HG03565 (cell line): ENCODE data around the gene BAG1.

Experiments used
- ATAC-seq: cut with Tn5 transposase; IDR thresholded peaks from one replicate; pipeline ENCODE4 v1.9.1; 2021; ENCODE audit warnings: mild to moderate bottlenecking, moderate library complexity; ENCODE audit not compliant: unreplicated experiment

Gene BAG1

DNA sequence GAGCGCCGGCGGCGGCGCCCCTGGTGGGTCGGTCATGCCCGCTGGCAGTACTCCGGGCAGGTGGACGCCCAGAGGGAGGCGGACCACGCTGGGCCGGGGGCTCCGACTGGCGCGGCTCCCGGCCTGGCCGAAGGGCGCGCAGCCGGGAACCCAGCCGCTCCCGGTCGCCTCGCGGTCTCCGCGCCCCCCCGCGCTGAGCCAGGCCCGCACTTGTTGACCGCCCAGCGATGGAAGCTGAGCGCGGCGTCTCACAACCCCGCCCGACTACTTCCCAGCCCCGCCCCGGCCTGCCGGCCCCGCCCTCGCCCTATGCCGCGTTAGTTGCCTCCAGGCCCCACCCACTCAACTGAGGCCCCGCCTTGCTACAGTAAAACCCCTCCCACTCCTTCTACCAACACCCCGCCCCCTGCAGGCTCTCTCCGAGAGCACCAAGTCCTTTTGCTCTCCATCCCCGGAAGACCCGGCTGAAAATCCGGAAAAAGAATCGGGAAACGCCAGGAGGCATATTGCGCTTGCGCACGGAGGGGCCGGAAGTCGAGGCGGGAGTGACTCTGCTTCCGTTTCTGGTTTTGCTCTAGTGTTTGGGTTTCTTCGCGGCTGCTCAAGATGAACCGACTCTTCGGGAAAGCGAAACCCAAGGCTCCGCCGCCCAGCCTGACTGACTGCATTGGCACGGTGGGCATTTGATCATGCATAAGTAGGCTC is at the start of gene BAG1, which contains the start of gene CHMP5:
Gene BAG1, minus strand, starts transcription at position 236 of the 705 bp plus-strand sequence.
Gene CHMP5, plus strand, starts transcription at position 577 of the 705 bp plus-strand sequence. Its CDS starts 30 bp downstream, at position 607.
- peak; percentile 78 for ATAC-seq

DNA sequence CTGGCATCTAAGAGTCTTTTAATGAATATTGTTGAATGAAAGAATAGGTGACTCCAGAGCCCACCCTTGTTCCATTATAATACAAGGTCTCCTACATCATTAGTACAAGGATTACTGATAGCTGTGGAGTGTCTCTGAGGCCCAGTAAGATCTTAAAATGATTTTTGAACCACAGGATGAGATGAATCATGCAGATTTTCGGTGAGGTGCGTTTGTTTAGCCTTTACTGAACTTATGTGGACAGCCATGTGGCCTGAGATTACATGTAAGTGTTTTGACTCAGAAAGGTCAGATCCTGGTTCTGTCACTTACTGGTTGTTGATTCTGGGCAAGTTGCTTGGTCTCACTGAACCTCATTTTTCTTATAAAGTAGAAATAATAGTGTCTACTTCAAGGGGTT is 47.4 kb upstream of the BAG1 start:
- ATAC-seq = no peak

DNA sequence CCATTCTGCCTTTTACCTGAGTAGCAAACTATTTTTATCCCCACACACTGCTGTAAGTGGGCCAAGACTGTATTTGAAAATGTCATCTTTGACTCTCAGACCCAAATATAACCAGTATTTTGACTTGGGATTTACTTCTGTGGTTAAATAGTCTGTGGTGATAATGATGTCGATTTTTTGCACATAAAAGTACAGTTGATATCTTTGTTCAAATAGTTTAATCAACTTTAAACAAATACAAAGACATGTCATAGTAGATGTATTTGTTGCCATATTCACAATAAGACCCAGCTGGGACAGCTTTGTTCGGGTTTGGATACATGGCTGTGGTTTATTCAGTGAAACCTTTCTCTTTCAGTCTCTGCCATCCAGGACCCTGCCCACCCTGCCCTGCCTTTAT is 46.2 kb upstream of the BAG1 start:
- no peak for ATAC-seq

DNA sequence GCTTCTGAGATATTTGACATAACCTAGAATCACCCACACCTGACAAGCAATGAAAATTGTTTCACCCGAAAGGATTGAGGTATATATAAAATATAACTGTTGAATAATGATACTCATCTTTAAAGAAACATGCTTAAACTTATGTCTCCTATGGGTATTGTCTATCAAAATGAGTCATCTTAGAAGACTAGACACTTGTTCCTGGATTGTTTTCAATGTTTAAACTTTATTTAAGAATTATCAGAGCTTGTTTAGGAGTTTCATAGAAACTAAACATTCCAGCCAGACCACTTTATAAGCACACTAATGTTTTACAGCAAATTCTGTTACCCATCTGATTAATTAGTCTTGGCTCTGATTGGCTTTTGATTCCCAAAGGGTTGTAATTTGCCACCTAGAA is 45.4 kb upstream of the BAG1 start:
- ATAC-seq = no peak

DNA sequence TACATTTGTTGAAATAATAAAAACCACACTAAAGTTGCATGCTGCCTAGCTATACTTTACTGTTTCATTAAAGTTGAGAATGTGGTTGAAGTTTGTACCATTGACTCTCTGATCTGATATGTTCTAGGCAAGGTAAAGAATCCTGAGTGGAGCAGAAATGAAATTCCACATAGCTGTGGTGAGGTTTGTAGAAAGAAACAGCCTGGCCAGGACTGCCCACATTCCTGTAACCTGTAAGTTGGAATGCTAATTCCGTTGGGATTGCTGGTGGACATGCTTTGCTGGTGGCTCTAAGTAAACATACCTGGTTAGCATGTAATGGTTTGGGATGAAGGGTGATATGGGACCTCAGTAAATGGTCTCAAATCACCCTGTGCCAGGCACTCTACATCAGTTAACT is 42.6 kb upstream of the BAG1 start:
- no peak for ATAC-seq

DNA sequence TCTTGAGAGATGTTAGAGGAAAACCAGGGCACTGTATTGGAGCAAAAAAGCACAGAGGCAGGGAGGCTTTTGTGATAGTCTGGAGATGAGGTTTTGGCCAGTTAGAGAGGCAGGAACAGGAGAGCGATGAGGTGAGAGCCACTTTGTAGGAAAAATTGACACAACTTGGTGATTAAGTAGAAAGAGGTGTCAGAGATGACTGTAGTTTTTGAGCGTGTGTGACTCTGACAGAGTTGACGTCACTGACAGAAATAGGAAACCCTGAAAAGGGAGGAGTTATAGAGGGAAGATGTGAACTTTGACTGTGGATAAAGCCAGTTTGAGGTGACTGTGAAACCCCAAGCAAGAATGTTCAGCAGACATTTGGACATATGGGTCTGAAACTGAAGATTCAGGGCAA is 41.5 kb upstream of the BAG1 start:
- no peak for ATAC-seq

DNA sequence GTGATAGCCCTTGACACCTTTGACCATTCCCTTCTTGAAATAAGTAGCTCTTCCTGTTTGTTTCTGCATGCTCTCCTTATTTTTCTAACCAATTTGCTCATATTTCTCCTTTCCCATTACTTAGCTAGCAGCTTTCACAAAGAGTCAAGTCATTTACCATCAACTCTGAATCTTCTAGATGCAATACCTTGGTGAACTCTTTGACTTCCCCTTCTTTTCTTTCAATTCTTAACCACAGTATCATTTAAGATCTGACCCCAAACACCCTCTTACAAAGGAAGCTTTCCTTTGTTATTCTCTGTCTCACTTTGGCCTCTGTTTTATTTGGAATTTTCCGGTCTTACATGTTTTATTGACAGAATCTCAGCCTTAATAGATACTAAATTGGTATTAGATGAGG is 39.9 kb upstream of the BAG1 start:
- ATAC-seq = no peak

DNA sequence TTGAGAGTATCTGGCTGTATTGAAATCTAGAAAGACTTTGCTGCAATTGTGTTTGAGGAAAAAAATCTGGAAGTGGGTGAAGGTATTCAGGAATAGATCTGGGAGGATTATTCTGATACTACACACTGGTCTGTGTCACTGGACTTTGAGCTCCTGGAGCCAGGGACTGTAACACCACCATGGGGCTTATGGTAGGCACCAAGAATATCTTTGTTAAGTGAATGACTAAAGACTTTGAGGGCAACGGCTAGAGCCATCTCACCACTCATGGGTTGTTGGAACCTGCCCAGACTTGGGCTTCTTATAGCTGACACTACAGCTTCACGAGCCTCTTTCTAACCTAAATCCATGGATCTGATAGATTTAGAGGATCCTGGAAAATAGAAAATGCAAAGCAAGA is 36.0 kb upstream of the BAG1 start:
- no peak for ATAC-seq

DNA sequence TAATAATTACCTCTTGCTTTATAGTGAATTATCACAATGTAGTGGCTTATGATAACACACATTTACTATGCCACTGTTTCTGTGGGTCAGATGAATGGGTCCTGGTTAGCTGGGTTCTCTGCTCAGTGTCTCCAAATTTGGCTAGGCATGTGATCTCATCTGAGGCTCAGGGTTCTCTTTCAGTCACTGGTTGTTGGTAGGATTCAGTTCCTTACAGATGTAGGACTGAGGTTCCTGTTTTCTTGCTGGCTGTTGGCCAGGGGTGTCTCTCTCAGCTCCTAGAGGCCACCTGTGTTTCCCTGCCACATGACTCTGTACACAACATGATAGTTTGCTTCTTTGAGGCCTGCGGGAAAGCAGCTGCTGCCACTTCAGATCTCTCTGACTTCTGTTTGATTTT is 32.9 kb upstream of the BAG1 start:
- peak; percentile 92 for ATAC-seq

DNA sequence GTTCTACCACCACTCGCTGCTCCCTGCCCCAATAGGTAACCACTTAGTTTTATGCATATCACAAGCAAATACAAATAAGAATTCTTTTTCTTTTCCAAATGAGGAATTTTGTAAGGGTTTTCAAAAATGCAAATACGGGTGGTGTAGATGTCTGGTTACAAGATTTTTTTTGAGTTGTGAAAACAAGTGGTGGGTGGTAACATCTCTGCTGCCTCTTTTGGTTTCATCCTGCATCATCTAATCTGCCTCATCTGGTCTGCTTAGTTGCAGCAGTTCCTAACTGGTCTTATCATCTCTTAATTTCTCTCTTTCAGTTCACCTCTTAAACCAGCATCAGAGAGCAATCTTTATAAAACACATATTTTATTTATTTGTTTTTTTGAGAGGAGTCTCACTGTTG is 31.1 kb upstream of the BAG1 start:
- peak; percentile 29 for ATAC-seq

DNA sequence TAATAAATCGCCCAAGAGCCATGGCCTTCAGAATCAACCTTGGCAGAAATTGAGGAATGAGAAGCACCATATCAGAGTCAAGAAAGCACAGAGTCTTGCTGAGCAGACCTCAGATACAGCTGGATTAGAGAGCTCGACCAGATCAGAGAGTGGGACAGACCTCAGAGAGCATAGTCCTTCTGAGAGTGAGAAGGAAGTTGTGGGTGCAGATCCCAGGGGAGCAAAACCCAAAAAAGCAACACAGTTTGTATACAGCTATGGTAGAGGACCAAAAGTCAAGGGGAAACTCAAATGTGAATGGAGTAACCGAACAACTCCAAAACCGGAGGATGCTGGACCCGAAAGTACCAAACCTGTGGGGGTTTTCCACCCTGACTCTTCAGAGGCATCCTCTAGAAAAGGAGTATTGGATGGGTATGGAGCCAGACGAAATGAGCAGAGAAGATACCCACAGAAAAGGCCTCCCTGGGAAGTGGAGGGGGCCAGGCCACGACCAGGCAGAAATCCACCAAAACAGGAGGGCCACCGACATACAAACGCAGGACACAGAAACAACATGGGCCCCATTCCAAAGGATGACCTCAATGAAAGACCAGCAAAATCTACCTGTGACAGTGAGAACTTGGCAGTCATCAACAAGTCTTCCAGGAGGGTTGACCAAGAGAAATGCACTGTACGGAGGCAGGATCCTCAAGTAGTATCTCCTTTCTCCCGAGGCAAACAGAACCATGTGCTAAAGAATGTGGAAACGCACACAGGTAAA is 30.3 kb upstream of the BAG1 start:
- ATAC-seq = no peak

DNA sequence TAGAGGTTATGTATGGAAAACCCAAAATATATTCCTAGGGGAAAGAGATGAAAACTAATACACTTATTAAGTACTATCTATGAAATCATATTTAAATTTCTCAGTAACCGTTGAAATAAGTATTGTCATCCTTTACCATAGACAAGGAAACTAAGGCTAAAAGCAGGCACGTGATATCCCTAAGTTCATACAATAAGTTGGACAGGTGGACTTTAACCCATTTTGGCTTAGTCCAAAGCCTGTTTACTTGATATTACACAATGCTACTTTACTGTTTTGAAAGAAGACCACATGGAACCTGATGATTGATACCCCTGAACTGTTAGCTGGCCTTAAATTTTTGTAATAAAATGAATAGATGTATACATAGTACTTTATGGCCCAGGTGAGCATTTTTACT is 29.3 kb upstream of the BAG1 start:
- ATAC-seq = no peak

DNA sequence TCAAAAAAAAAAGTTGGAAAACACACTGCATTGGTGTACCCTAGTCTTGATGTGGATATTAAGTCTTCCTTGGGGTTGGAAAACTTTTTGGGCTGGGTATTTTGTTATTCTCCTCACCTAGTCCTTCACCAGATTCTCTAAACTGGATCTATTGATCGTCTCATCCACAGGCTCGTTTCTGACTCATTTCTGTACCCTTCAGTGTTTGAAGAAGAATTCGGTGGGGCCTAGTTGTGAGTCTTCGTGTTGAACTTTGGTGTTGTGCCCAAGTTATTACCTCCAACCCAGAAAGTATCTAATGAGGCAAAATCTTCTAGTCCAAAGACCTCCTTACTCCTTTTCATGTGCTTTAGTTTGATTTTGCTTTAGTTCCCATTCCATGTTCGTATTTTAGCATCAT is 27.4 kb upstream of the BAG1 start:
- ATAC-seq = no peak

DNA sequence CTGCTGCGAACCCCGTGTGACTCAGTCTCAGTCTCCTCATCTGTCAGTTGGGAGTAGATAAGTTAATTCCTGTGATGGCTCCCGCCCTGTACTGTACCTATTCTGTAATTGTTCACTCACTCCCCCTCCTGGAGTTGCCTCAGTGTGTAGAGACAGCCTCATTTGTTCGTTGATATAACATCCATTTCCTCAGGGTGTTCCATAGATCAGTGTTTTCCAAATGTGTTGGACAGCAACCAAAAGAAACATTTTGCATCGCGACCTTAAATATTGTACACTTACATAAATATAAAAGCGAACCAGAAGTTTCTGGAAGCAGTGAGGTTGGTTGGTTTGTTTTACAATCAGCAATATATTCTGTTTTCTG is 26.5 kb upstream of the BAG1 start:
- ATAC-seq = no peak

DNA sequence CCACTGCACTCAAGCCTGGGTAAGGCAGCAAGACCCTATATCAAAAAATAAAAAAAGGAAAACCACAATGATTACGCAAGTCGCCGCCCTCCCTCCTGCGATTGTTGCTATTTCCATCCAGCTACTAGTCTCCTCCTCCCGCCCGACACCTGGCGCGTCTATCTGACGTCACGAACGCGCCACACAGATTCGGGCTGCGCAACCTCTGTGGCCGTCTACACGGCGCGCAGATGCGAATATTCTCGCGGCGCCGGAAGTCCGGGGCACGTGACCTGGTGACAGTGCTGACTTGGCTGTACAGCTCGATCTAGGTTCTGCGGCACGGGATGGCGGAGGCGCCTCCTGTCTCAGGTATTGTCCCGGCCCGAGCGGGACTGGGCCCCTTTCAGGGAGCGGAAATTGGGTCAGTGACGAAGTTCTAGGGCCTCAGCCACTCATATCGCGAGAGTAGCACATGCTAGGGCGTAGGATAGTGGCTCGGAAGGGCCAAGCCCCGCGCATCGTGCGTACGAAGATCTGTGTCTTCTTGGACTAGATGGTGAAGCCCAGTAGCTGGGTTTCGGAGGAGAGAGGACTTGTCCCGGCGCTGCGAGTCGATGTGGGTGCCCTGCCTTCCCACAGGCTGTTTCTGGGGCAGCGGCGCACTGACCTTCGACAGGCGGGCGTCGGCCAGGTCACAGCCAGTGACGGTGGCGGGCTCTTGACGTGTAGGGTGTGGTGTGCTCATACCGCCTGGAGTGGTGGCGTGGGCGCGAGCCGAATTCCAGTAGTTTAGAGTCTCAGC is 25.9 kb upstream of the BAG1 start, which contains the start of gene NFX1:
Gene NFX1, plus strand, starts transcription at position 270 of the 784 bp plus-strand sequence. Its CDS starts 57 bp downstream, at position 327.
- ATAC-seq = peak; percentile 87

DNA sequence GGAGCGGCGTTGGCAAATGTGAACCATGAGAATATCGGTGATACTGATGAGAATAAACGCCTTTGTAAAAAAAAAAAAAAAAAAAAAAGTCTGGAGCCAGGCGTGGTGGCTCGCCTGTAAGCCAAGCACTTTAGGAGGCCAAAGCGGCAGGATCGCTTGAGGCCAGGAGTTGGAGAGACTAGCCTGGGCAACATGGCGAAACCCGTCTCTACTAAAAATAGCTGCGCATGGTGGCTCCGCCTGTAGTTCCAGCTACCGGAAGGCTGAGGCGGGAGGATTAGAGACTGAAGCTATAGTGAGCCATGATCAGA is 25.4 kb upstream of the BAG1 start:
- no peak for ATAC-seq

DNA sequence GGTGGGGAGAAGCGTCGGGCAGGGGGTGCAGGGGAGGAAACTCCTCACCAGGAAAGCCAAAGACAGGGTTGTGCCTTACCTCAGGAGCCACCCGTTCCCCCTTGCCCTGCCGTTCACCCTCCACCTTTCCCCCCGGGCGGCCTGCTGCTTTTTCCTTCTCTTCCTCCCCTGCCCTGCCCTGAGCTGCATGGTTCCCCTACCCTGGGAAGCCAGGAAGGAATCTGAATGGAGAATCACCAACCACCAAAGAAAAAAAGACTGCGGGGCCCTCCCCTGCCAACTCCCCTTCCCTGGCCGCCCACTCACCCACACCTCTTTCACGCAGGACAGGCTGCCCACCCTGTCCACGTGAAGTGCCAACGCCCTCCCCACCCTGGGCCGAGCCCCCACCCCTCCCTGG is 25.0 kb upstream of the BAG1 start:
- ATAC-seq = no peak

DNA sequence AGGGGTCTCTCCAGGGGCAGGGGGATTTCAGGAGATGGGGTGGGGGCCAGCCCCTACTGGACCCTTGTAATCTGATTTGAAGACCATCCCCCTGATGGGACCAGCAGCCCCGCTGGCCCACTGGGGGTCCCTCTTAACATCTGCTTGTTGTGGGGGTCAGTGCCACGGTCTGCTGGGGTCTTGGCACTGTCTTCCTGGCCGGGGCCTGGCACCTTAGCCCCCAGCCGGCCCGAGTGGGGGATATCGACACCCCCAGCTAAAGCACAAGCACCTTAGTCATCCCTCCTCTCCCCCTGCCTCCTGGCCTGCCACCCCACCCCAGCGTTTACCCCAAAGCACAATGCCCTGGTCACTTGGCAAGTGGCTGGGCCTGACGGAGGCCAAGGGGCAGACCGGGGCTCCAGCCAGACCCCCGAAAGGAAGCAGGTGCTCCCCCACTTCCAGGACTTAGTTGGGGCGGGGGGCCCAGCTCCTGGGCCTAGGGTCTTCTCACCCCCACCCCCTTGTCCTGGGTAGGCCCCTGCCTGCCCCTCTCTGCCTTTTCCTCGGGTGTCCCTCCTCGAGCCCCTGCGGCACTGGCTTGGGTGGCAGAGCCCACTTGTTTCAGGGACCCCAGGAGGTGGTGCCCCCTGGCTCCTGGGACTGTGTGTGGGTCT is 24.4 kb upstream of the BAG1 start:
- ATAC-seq = no peak

DNA sequence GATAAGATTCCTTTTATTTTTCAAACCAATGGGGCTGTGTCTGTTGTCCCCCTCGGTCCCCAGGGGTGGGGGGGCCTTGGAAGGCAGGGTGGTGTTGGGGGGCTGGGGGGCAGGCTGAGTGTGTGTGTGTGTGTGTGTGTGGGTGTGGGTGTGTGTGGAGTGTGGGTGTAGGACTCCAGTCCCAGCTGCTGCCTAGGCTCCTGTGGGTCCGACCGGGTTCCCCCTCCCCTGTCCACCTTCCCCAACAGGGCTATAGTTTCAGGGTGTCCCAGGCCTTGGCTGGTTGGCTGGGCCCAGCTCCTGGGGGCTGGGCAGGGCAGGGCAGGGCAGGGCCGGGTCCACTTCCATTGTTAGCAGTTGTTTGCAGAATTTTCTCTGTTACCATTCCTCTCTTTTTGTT is 23.7 kb upstream of the BAG1 start:
- ATAC-seq = no peak

DNA sequence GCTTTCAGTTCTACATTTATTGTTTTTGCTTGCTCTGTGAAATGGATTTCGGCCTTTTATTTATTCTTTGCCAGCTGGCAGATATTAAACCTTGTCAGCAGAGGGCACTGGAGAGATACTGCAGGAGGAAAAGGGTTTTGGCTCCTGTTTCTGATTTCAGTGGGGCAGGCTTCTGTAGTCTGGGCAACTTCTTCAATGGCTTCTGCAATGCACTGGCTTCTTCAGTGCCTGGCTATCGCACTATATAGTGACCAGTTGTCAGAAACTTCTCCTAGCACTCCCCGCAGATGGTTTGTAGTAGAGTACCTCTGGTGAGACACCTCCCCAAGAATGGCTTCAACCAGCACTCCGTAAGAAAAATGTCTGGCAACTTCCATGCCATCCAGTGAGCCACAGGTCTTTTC is 22.6 kb upstream of the BAG1 start:
- ATAC-seq = no peak

DNA sequence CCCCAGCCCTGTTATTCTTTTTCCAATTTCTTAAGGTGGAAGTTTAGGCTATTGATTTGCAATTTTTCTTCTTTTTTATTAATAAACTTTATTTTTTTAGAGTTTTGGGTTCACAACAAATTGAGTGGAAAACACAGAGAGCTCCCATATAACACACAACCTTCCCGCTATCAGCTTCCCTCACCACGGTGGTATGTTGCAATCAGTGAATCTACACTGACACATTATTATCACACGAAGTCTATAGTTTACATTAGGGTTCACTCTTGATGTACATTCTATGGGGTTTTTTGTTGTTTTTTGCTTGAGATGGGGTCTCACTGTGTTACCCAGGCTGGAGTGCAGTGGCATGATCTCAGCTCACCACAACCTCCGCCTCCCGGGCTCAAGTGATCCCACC is 21.0 kb upstream of the BAG1 start:
- ATAC-seq = no peak
